HUES64 (cell line): ENCODE measurements around the gene MYO19.

Experiments used
- H3K27ac ChIP-seq: 2 replicates; pipeline ENCODE4 v1.7.0; 2013; ENCODE audit warnings: low read depth, low read length, inconsistent platforms
- H3K27me3 ChIP-seq: 2 replicates; pipeline ENCODE4 v1.6.1; 2013; ENCODE audit warnings: mild to moderate bottlenecking, low read length; ENCODE audit not compliant: insufficient read depth
- H3K36me3 ChIP-seq: 2 replicates; pipeline ENCODE4 v1.6.1; 2013; ENCODE audit warnings: mild to moderate bottlenecking, low read length; ENCODE audit not compliant: insufficient read depth
- H3K4me1 ChIP-seq: 2 replicates; pipeline ENCODE4 v1.6.1; 2013; ENCODE audit warnings: mild to moderate bottlenecking, low read length, moderate library complexity; ENCODE audit not compliant: insufficient read depth
- H3K4me3 ChIP-seq: 2 replicates; pipeline ENCODE4 v1.5.1; 2013; ENCODE audit warnings: mild to moderate bottlenecking, low read length, moderate library complexity
- H3K9ac ChIP-seq: 2 replicates; pipeline ENCODE4 v1.6.1; 2013; ENCODE audit warnings: mild to moderate bottlenecking, low read depth, low read length
- H3K9me3 ChIP-seq: 2 replicates; pipeline ENCODE4 v1.6.1; 2013; ENCODE audit warnings: low read depth, low read length; ENCODE audit not compliant: insufficient read depth
- WGBS: fragments of 150-250, 120-280 bp; methylation state at CpG from one replicate; pipeline ENCODE4 v1.1.7; 2013; ENCODE audit warnings: missing lambda C conversion rate; 5-methylcytosine and 5-hydroxymethylcytosine counted together

MYO19 gene

DNA sequence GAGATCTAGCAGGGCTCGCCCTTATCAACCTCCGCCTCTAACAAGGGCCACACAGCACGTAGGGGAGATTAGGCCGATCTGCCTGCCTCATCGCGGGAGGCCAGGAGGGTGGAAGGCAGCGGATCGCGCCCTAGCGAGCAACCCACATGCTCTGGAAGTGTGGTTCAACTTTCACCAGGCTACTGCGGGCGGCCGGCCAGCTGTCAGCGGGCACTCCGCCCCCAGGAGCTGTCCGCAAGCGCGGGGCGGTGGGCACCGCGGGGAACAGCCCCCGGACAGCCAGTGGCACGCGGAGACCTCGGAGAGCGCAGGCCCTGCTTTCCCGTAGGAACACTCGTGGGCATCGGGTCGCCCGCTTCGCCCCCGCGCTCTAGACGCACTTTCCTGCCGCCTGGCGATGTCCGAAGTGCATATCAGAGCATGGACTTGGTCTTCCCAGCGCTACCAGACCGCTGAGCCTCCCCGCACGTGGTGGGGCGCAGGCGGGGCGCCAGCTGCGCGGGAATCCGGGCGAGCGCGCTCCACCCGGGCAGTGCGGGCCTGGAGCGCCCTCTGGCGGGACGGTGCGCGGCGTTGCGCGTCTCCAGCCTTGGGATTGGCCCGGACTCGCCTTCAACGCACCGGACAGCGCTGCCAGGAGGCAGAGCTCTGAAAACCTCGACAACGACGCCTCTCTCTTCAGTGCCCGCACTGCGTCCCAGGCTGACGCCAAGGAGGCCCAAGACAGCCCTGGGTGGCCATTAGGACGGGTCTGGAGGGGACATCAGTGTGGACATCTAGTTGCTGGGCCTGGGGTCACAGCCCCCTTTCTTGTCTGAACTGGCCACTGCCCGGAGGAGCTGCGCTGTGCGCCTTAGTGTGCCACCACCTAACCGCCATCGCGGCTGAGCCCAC is 51.8 kb downstream of the MYO19 start:
- peak overlapping the region; percentile 37; the same call in 1 of the 2 replicates for H3K9ac ChIP-seq
- H3K27me3 ChIP-seq: peaks cover 42% of the 10 kb centered on the region
- H3K36me3 ChIP-seq: no peaks in the 10 kb centered on the region
- H3K4me1 ChIP-seq: no peaks in the 10 kb centered on the region
- H3K27ac ChIP-seq: no peak overlapping the region
- peak overlapping the region; percentile 17; the same call in 1 of the 2 replicates for H3K4me3 ChIP-seq
- no peaks in the 10 kb centered on the region for H3K9me3 ChIP-seq
- WGBS: 11% methylated on average over 79 of the region's 79 CpGs

DNA sequence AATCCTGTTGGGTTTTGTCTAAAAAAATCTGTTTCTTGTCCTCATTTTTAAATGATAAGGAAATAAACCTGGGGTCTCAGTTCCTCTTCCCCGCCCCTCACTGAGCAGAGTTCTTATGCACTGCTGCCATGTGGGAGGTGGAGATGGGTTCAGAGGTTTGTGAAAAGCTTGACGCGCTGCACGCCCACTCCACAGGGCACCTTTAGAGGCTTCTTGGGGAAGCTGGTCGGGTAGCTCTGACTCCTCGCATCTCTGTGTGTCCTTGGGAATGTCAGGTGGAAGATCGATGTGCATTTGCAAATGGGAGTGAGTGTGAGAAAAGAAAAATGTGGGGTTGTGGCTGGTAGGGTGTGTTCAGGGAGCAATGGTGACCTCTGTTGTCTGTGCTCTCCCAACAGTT is 52.8 kb downstream of the MYO19 start:
- H3K9me3 ChIP-seq: no peaks in the 10 kb centered on the region
- no peak overlapping the region for H3K9ac ChIP-seq
- no peaks in the 10 kb centered on the region for H3K4me1 ChIP-seq
- peaks cover 42% of the 10 kb centered on the region for H3K27me3 ChIP-seq
- H3K27ac ChIP-seq: no peak overlapping the region
- H3K4me3 ChIP-seq: no peak overlapping the region
- no peaks in the 10 kb centered on the region for H3K36me3 ChIP-seq
- WGBS: 75% methylated on average over 7 of the region's 7 CpGs

DNA sequence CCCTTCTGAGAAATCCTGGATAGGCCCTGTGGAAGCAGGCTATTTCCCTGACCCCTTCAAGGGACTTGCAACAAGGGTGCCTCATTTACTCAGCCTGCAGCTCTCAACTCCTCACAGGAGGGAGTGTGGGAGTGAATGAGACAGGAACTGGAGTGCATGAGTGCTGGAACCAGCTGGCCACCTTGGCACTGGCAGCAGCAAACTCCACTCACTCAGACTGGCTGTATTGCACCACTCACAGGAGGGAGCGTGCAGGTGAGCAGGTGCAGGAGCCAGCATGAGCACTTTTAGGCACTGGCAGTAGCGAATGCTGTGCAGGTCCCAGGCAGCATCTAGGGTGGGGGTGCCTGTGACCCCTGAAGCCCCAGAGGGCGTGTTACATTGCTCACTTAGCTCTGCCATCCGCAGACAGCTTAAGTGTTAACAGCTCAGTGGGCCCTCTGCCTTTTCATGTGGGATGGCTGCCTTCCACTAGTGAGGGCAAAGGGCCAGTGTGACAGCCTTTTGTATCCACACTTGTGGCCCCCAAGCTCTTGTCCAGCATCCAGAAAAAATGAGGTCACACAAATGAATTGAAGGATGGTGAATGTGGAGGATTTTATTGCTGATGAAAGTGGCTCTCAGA is 59.2 kb downstream of the MYO19 start:
- H3K27ac ChIP-seq: no peak overlapping the region
- 86% methylated on average over 4 of the region's 4 CpGs for WGBS
- H3K36me3 ChIP-seq: no peaks in the 10 kb centered on the region

DNA sequence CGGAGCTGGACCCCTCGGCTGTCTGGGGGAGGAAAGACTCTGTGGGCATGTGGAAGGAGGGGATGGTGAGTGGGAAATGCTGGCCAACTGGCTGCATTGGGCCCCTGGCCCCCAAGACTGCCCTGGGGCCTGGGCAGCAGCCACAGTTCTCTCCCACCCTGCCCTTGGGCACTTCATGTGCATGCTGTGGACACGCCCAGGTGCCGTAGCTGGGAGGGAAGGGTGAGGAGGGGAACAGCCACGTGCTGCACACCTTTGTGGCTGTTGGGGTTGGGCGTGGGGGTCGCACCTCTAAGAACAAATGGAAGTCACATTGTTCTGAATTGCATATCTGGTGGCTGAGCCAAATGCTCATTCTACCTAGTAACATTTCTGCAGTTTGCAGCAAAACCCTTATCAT is 60.1 kb downstream of the MYO19 start:
- no peak overlapping the region for H3K27ac ChIP-seq
- H3K27me3 ChIP-seq: peaks cover 10% of the 10 kb centered on the region; the same call in 1 of the 2 replicates
- no peak overlapping the region for H3K4me3 ChIP-seq
- no peaks in the 10 kb centered on the region for H3K4me1 ChIP-seq
- H3K36me3 ChIP-seq: no peaks in the 10 kb centered on the region
- no peak overlapping the region for H3K9ac ChIP-seq
- WGBS: 86% methylated on average over 6 of the region's 7 CpGs
- H3K9me3 ChIP-seq: no peaks in the 10 kb centered on the region

More for the DNA sequence above, 59.2 kb downstream of the MYO19 start:
- Histone ChIP-seq H3K4me3 (no peak overlapping the region), H3K4me1 (no peaks in the 10 kb centered on the region), H3K9me3 (no peaks in the 10 kb centered on the region), H3K9ac (no peak overlapping the region), H3K27me3 (peaks cover 10% of the 10 kb centered on the region; the same call in 1 of the 2 replicates)

DNA sequence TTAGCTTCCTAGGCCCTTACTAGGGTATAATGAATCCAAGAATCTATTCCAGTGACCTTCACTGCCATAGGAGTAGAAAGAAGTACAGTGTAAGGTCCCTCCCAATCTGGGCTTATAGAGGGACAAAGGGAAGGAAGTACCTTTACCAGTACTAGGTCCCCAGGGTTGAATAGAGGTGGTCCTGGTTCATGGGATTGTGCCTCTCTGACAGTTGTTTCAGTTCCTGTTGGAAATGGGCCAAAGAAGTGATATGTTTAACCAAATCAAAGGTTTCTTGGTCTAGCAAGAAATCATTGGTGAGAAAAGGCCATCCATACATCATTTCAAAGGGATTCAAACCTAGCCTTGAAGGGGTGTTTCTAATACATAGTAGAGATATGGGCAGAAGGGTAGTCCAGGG is 64.2 kb downstream of the MYO19 start:
- H3K9me3 ChIP-seq: no peaks in the 10 kb centered on the region
- H3K9ac ChIP-seq: no peak overlapping the region
- H3K27ac ChIP-seq: no peak overlapping the region
- H3K4me3 ChIP-seq: no peak overlapping the region
- no peaks in the 10 kb centered on the region for H3K36me3 ChIP-seq
- peaks cover 15% of the 10 kb centered on the region for H3K27me3 ChIP-seq
- H3K4me1 ChIP-seq: no peaks in the 10 kb centered on the region

DNA sequence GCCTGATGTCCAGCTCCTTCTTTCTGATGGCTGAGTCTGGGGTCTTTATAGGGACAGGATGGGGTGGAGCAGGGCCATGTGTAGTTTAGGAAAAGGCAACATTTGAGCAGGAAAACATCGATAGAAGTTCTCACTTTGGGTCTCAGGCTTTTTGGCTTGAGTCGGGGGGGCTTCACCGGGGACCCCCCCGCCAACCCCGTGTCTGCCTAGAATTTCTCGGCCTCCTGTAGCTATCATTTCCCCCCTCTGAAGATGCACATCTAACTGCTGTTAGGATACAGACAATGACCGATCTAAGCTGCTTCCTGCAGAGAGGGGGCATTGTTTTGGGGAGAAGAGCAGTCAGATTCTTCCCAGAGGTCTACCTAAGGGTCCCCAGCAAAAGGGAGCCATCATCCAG is 64.9 kb downstream of the MYO19 start:
- no peak overlapping the region for H3K9ac ChIP-seq
- no peaks in the 10 kb centered on the region for H3K4me1 ChIP-seq
- H3K27ac ChIP-seq: no peak overlapping the region
- no peaks in the 10 kb centered on the region for H3K9me3 ChIP-seq
- peaks cover 21% of the 10 kb centered on the region for H3K27me3 ChIP-seq
- no peaks in the 10 kb centered on the region for H3K36me3 ChIP-seq
- WGBS: 64% methylated on average over 7 of the region's 7 CpGs
- no peak overlapping the region for H3K4me3 ChIP-seq

DNA sequence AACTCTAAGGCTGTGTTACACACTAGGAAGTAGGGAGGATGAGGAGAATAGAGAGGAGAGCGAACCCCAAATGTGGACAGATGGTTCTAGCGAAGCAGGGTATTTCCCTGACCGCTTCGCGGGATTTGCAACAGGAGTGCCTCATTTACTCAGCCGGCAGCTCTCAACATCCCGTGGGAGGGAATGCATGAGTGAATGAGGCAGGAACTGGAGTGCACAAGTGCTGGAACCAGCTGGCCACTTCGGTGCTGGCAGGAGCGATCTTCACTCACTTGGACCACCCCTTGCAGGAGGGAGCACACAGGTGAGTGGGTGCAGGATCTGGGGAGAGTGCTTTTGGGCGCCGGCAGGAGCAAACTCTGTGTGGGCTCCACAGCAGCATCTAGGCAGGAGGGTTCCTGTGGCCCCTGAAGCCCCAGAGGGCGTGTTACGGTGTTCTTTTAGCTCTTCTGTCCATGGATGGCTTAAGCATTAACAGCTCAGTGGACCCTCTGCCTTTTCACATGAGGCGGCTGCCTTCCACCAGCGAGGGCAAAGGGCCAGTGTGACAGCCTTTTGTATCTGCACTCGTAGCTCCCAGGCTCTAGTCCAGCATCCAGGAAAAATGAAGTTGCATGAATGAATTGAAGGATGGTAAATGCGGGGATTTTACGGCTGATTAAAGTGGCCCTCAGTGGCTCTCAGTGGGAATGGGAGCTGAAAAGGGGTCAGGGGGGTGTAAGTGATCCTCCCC is 65.6 kb downstream of the MYO19 start:
- no peaks in the 10 kb centered on the region for H3K9me3 ChIP-seq
- no peak overlapping the region for H3K9ac ChIP-seq
- no peaks in the 10 kb centered on the region for H3K4me1 ChIP-seq
- 78% methylated on average over 18 of the region's 18 CpGs for WGBS
- H3K27me3 ChIP-seq: peaks cover 26% of the 10 kb centered on the region
- no peak overlapping the region for H3K27ac ChIP-seq
- H3K4me3 ChIP-seq: no peak overlapping the region
- no peaks in the 10 kb centered on the region for H3K36me3 ChIP-seq

DNA sequence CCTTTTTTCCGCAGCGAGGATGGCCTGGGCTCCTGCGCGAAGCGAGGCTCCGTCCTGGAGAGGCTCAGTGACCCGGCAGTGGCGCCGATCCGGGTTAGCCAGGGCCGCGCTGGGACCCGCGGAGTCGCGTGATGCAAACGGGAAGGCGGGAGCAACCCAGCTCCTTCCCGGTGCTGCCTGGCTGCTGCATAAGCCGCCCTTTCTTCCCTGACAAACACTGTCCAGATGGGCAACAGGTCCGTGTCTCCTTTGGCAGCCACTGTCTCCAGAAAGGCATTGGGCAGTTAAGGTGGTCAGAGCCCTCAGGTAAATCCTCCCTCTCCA is 69.9 kb downstream of the MYO19 start:
- H3K36me3 ChIP-seq: no peaks in the 10 kb centered on the region

DNA sequence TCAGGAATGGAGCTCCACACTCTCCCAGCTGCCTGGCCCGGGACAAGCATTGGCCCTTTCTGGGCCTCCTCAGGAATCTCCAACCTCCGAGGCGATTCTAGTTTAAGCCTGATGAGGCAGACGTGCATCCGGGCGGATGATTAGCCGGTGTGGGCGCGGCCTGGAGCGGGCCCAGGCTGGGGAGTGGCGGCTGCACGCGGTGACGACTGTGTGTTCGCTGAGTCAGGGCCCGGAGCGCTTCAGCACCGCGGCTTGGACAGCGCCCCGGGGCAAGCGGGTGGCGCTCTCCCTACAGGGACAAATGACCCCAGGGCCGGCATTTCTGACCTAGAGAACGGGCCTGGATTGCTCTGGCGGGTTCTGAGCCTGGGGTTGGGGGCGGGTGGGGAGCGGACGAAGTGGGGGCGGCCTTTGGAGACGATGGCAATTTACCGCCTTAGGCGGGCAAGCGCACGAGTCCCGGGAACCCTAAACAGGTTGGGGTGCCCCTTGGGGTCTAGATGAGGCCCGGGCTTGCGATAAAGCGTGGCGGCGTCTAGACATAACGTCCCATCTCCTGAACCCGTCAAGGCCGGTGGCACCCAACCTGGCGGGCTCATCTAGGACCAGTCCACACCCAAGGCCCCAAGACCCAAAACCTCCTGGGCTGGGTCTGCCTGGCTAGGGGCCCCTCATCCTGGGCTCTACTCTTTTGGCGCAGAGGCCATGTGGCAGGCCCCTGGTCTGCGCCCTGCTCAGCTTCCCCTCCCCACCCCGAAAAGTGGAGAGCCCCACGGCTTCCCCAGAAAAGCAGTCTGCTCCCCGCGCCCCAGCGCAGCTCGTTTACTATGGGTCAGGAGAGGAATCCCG is 70.5 kb downstream of the MYO19 start:
- Histone ChIP-seq H3K4me1 (no peaks in the 10 kb centered on the region), H3K9me3 (no peaks in the 10 kb centered on the region), H3K27me3 (peaks cover 29% of the 10 kb centered on the region), H3K9ac (no peak overlapping the region), H3K27ac (no peak overlapping the region), H3K4me3 (peak overlapping the region; percentile 38), H3K36me3 (no peaks in the 10 kb centered on the region)
- 38% methylated on average over 54 of the region's 54 CpGs for WGBS

More for the DNA sequence above, 69.9 kb downstream of the MYO19 start:
- peaks cover 29% of the 10 kb centered on the region for H3K27me3 ChIP-seq
- H3K4me3 ChIP-seq: no peak overlapping the region
- no peak overlapping the region for H3K9ac ChIP-seq
- no peaks in the 10 kb centered on the region for H3K4me1 ChIP-seq
- no peaks in the 10 kb centered on the region for H3K9me3 ChIP-seq
- H3K27ac ChIP-seq: no peak overlapping the region
- WGBS: 91% methylated on average over 21 of the region's 21 CpGs

DNA sequence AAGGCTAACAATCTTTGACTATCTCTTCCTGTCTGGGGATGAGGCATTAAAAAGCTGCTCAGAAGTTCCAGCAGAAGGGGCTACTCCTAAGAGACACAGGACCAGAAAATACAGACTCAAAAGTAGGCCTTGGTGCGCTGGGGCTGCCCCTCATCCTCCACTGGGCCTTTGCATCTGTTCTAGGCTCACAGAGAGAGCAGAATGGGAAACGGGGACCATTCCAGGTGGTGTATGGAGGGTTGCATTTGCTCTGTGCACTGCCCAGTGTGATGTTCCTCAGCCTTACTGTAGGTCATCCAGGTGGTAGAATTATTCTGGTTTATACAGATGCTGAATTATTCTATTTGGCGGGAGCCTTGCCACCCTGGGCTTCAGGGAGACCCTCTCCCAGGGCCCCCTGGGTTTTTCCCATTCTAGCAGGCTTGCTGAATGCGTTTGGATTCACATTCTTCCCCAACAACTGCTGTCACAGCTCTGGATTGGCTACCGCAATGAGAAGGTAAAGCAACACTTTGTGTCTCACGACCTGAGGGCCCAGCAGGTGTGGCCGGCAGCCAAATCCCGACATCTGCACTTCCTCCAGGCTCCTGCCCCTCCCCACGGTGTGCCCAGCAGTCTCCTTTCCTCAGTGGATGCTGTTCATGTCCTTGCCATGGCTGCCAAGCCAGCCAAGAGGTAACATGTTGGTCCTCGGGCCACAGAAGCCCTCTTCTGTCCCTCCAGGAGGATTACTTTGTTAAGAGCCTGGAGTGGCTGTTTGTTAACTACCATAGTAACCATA is 73.1 kb downstream of the MYO19 start:
- no peak overlapping the region for H3K9ac ChIP-seq
- H3K4me3 ChIP-seq: no peak overlapping the region
- 74% methylated on average over 10 of the region's 10 CpGs for WGBS
- peaks cover 20% of the 10 kb centered on the region for H3K27me3 ChIP-seq
- no peak overlapping the region for H3K27ac ChIP-seq
- no peaks in the 10 kb centered on the region for H3K36me3 ChIP-seq
- H3K4me1 ChIP-seq: no peaks in the 10 kb centered on the region
- H3K9me3 ChIP-seq: no peaks in the 10 kb centered on the region
